ENCODE results near the gene FOXO4. TPM values are rescaled to one million over a fixed set of nuclear protein-coding genes. Genes with fewer than 3 reads are reported as not detected.

FOXO4 gene
- polyA plus RNA-seq, 1 experiment = 1.3 TPM

DNA sequence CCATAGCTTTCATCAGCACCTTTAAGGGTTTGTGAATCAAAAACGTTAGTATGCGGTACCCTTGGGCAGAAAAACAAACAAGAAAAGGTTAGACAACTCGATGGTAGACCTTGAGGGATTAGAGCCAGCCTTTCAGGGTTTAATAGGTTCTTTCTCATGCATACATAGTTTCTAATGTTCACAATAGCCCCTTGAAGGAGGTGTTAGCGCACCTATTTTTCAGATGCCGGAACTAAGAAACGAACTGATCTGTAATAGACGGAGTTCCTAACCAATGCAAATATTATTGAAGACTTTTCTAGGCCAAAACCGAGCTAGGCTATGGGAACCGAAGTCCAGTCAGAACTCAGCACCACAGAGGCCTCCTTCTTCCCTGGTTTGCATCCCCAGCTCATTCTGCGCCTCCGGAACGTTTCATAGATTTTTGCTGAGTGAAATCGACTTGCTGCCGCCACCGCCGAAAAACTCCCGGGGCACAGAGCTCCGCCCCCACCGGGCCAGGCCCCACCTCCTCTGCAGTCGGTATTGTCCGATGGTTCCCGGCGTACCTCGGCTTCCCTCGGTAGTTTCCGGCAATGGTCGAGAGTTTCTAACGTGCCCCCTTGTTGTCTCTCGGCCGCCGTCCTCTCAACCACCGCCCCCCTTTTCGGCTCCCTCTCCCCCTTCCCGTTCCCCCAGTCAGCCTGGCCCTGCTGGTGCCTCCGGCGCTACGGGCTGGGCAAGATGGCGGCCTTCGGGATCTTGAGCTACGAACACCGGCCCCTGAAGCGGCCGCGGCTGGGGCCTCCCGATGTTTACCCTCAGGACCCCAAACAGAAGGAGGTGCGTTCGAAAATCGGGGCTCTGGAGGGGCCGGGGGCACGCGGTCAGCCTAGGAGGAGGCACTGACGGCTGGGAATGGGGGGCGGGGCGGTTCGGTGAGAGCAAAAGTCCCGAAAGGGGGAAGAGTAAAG, 22.7 kb downstream of the FOXO4 start, which contains the start of gene MED12:
MED12 (plus strand) TSS at position 565 of the 953 bp plus-strand sequence; CDS start at position 724, 159 bp downstream.
- TF ChIP-seq CTCF (IDR thresholded peaks at IDR 0.05; ENCODE audit: low read depth, low read length) = no peak
- peak; percentile 51 for DNase-seq (ENCODE audit: low read depth, low spot score)
- ChIA-PET POLR2A (interaction anchor here (1.0 kb wide), 1 partner anchor 64 kb away, joined by 4 read pairs; no protein-coding TSS in a partner anchor), CTCF (interaction anchor here (0.6 to 1.8 kb wide), 6 partner anchors 11 to 102 kb away, joined by 3 to 7 read pairs (median 4); no protein-coding TSS in a partner anchor)
- no peaks in the 10 kb centered on the region for H3K9me3 ChIP-seq (ENCODE audit: control insufficient read depth, insufficient read depth, low read length)
- H3K4me3 ChIP-seq (ENCODE audit: low read depth, low read length) = peak within 1 kb of the TSS; percentile 68
- H3K27ac ChIP-seq (ENCODE audit: low read depth, low read length) = peak within 1 kb of the TSS; percentile 39
- no peaks in the 10 kb centered on the region for H3K27me3 ChIP-seq (ENCODE audit: control insufficient read depth, insufficient read depth, low read length)

DNA sequence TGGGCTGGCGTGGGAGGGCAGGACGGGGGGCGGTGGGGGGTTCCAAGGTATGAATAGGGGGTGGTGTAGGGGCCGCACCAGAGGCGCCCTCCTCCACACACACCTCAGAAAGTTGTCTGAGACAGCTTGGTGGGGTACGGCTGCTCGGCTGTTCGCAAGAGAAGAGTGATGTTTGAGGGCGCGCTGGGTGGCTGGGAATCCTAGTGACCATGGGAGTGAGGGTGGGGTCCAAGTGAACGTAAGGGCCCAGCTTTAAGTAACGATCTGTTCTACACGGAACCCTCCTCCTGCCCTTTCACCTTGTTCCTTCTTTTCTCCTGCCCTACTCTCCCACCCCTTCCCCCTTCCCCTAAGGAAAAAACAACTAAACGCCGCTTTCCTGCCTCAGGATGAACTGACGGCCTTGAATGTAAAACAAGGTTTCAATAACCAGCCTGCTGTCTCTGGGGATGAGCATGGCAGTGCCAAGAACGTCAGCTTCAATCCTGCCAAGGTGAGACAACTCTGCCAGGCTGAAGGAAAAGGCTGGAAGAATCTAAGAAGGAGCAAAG, 23.4 kb downstream of the FOXO4 start:
- CTCF ChIA-PET = interaction anchor here (0.7 to 1.8 kb wide), 6 partner anchors 10 to 103 kb away, joined by 3 to 7 read pairs (median 4); no protein-coding TSS in a partner anchor
- DNase-seq (ENCODE audit: low read depth, low spot score) = no peak
- Histone ChIP-seq H3K4me3 (ENCODE audit: low read depth, low read length) (peak overlapping the region; percentile 68), H3K9me3 (ENCODE audit: control insufficient read depth, insufficient read depth, low read length) (no peaks in the 10 kb centered on the region), H3K27ac (ENCODE audit: low read depth, low read length) (no peak overlapping the region), H3K27me3 (ENCODE audit: control insufficient read depth, insufficient read depth, low read length) (no peaks in the 10 kb centered on the region)
- no peak for TF ChIP-seq CTCF (IDR thresholded peaks at IDR 0.05; ENCODE audit: low read depth, low read length)
- POLR2A ChIA-PET = interaction anchor here (1.0 kb wide), 1 partner anchor 63 kb away, joined by 4 read pairs; no protein-coding TSS in a partner anchor

- CTCF ChIA-PET = interaction anchor here (0.5 to 2.7 kb wide), 11 partner anchors 9 to 158 kb away, joined by 3 to 16 read pairs (median 4); partner anchors contain the start of gene MED12
- Histone ChIP-seq H3K27ac (ENCODE audit: low read depth, low read length) (peak overlapping the region; percentile 11), H3K4me3 (ENCODE audit: low read depth, low read length) (no peak overlapping the region), H3K9me3 (ENCODE audit: control insufficient read depth, insufficient read depth, low read length) (no peaks in the 10 kb centered on the region), H3K27me3 (ENCODE audit: control insufficient read depth, insufficient read depth, low read length) (no peaks in the 10 kb centered on the region)
- TF ChIP-seq CTCF (IDR thresholded peaks at IDR 0.05; ENCODE audit: low read depth, low read length) = no peak
- POLR2A ChIA-PET = no interaction called here
- no peak for DNase-seq (ENCODE audit: low read depth, low spot score)
These were observed 32.6 kb downstream of the FOXO4 start for GRCh38 chrX:71128166-71128833.

GRCh38 chrX:71128915-71129765, 33.5 kb downstream of the FOXO4 start:
- Histone ChIP-seq H3K9me3 (ENCODE audit: control insufficient read depth, insufficient read depth, low read length) (no peaks in the 10 kb centered on the region), H3K27ac (ENCODE audit: low read depth, low read length) (no peak overlapping the region), H3K27me3 (ENCODE audit: control insufficient read depth, insufficient read depth, low read length) (no peaks in the 10 kb centered on the region), H3K4me3 (ENCODE audit: low read depth, low read length) (no peak overlapping the region)
- ChIA-PET CTCF (interaction anchor here (0.5 to 2.7 kb wide), 14 partner anchors 10 to 839 kb away, joined by 3 to 16 read pairs (median 4); partner anchors contain the start of gene MED12), POLR2A (no interaction called here)
- no peak for DNase-seq (ENCODE audit: low read depth, low spot score)
- peak; percentile 79 for TF ChIP-seq CTCF (IDR thresholded peaks at IDR 0.05; ENCODE audit: low read depth, low read length)

All from AG04450 (cell line).